Left lung (tissue), 10 donors: ENCODE data around the gene SCAPER. TPM values are rescaled to one million over a fixed set of nuclear protein-coding genes. Genes with fewer than 3 reads are reported as not detected.

Experiments
- ATAC-seq: fragments of 200-7000 bp; cut with Tn5 transposase; one replicate; pipeline ENCODE4 v1.9.1; 2020; ENCODE audit warnings: moderate library complexity
- DNase-seq, 4 donors: peaks; one replicate each; pipeline ENCODE4 v3.0.0-alpha.2; 2013 to 2020
- H3K27ac ChIP-seq, 2 donors: fragments of 200-600 bp; sonication (generic) in 1 of 2; one replicate each; pipeline versions ENCODE4 v1.5.0 to v1.8.0; 2020 to 2021
- H3K27me3 ChIP-seq, 2 donors: fragments of 200-600 bp; sonication (generic) in 1 of 2; one replicate each; pipeline versions ENCODE4 v1.5.0 to v1.8.0; 2020 to 2021
- H3K36me3 ChIP-seq, 2 donors: fragments of 200-600 bp; sonication (generic) in 1 of 2; one replicate each; pipeline versions ENCODE4 v1.5.0 to v1.8.0; 2020 to 2021
- H3K4me1 ChIP-seq, 2 donors: fragments of 200-600 bp; one replicate each; pipeline ENCODE4 v1.8.0; 2021
- H3K4me3 ChIP-seq, 2 donors: fragments of 200-600 bp; sonication (generic) in 1 of 2; one replicate each; pipeline versions ENCODE4 v1.5.0 to v1.8.0; 2020 to 2021; ENCODE audit warnings: mild to moderate bottlenecking in 1 of 2
- H3K9me3 ChIP-seq, 2 donors: fragments of 200-600 bp; sonication (generic) in 1 of 2; one replicate each; pipeline versions ENCODE4 v1.5.0 to v1.8.0; 2020 to 2021
- intact Hi-C, 2 donors: fragments of 100-400 bp; cut with DNase I; formaldehyde crosslinking; loops; one replicate each; pipeline versions ENCODE4 v1.11.2 to v1.14.2; 2022
- polyA plus RNA-seq, 6 donors: library from polyadenylated mRNA; unstranded; fragments of 120-200 nt; gene quantifications; one replicate each; pipeline ENCODE4 v1.2.1, GENCODE V29; 2013; ENCODE audit not compliant: insufficient read length in 6 of 6
- total RNA-seq, 2 donors: library from RNA; stranded (reverse); fragmentation: NEBNext Ultra II Directional; extraction: Animal tissue kit (Norgen Biotek cat#: 25700); gene quantifications; one replicate each; pipeline ENCODE4 v1.2.1, GENCODE V29; 2021
- TF ChIP-seq, protein P1 (sequence below), 2 donors: fragments of 200-600 bp; sonication (generic) in 1 of 2; IDR thresholded peaks; one replicate each; pipeline versions ENCODE4 v1.5.0 to v1.8.0; 2021; ENCODE audit warnings: antibody characterized with exemption in 2 of 2
- donor health status: DM: no; HTN: yes; CAD: no.
- donor health status: DM: no; HTN: no; CAD: no.

Gene SCAPER
- total and polyA plus RNA-seq, 8 donors: 18.3 to 30.0 (median 26.6) TPM

DNA sequence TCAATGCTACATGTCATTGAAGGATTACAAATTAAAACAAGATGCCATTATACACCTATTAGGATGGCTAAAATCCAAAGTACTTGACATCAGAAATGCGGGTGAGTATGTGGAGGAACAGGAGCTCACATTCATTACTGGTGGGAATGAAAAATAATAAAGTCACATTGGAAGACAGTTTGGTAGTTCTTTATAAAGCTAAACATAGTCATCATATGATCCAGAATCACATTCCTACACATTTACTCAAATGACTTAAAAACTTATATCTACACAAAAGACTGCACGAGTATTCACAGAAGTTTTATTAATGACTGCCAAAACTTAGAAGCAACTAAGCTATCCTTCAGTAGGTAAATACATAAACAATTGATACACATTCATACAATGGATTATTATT lies 421.4 kb downstream of the SCAPER start:
- Histone ChIP-seq H3K4me1 (no peaks in the 10 kb centered on the region), H3K9me3 (no peaks in the 10 kb centered on the region), H3K27ac (no peak overlapping the region), H3K4me3 (no peak overlapping the region), H3K27me3 (no peaks in the 10 kb centered on the region), H3K36me3 (no peaks in the 10 kb centered on the region)
- intact Hi-C loops: no loop called here
- DNase-seq (no peak), ATAC-seq (no peak)
- TF ChIP-seq, protein P1, sequence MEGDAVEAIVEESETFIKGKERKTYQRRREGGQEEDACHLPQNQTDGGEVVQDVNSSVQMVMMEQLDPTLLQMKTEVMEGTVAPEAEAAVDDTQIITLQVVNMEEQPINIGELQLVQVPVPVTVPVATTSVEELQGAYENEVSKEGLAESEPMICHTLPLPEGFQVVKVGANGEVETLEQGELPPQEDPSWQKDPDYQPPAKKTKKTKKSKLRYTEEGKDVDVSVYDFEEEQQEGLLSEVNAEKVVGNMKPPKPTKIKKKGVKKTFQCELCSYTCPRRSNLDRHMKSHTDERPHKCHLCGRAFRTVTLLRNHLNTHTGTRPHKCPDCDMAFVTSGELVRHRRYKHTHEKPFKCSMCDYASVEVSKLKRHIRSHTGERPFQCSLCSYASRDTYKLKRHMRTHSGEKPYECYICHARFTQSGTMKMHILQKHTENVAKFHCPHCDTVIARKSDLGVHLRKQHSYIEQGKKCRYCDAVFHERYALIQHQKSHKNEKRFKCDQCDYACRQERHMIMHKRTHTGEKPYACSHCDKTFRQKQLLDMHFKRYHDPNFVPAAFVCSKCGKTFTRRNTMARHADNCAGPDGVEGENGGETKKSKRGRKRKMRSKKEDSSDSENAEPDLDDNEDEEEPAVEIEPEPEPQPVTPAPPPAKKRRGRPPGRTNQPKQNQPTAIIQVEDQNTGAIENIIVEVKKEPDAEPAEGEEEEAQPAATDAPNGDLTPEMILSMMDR (IDR thresholded peaks at IDR 0.05): no peak

DNA sequence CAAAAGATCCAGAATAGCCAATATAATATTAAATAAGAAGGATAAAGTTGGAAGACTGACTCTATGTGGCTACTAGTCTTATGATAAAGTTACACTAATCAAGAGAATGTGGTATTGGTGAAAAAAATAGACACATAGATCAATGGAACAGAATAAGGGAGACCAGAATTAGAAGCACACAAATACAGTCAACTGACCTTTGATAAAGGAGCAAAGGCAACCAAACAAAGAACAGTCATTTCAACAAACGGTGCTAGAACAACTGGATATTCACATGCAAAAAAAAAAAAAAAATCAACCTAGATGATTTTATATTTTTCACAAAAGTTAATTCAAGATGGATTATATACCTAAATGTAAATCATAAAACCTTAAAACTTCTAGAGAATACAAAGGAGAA lies 422.1 kb downstream of the SCAPER start:
- Histone ChIP-seq H3K9me3 (no peaks in the 10 kb centered on the region), H3K36me3 (no peaks in the 10 kb centered on the region), H3K4me3 (no peak overlapping the region), H3K4me1 (no peaks in the 10 kb centered on the region), H3K27me3 (no peaks in the 10 kb centered on the region), H3K27ac (no peak overlapping the region)
- DNase-seq (no peak), ATAC-seq (no peak)
- TF ChIP-seq, protein P1 (IDR thresholded peaks at IDR 0.05): no peak
- intact Hi-C loops: no loop called here

DNA sequence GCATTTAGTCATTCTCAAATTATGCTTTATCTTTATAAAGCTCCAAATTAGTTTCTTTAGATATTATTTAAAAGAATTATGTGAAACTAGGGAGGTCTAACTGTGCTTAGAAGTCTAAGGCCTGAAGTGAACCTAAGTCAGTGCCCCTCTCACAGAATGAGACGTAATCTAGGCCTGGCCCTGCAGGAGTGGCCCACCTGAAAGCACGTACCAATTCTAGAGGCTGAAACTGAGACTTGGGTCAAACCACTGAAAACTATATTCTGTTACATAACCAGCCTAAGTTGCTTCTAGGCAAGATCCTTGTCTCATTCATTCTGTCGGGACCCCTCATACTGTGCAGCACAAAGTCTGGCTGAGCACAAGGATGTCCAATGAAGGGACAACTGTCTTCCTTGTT lies 424.9 kb downstream of the SCAPER start:
- Histone ChIP-seq H3K9me3 (no peaks in the 10 kb centered on the region), H3K27me3 (no peaks in the 10 kb centered on the region), H3K4me1 (no peaks in the 10 kb centered on the region), H3K36me3 (no peaks in the 10 kb centered on the region), H3K4me3 (no peak overlapping the region), H3K27ac (no peak overlapping the region)
- intact Hi-C loops: no loop called here
- TF ChIP-seq, protein P1 (IDR thresholded peaks at IDR 0.05): no peak
- ATAC-seq: no peak
- no peak for DNase-seq

DNA sequence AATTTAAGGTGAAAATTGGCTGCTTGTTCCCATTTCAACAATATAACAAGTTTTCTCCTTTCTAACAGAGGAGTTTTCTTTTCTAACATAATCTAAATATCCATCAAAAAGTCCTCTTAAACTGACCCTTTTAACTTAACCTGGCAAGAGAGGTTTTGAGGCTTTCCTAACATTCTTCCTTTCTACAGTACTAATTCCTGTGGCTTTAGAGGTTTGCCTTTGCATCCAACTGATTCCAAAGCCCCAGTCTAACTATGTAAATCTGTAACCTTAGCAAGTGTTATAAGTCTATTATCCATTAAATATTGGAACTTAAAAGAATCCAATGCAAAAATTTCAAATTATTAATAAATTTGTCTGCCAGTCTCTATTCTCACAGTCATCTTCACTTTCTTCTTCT lies 434.4 kb downstream of the SCAPER start:
- H3K27me3 ChIP-seq: no peaks in the 10 kb centered on the region
- ATAC-seq: no peak
- no peaks in the 10 kb centered on the region for H3K9me3 ChIP-seq
- H3K36me3 ChIP-seq: peaks cover 0 to 12% of the 10 kb centered on the region in 2 donors
- no peaks in the 10 kb centered on the region for H3K4me1 ChIP-seq
- no peak overlapping the region for H3K27ac ChIP-seq
- no peak for DNase-seq
- no peak overlapping the region for H3K4me3 ChIP-seq
- intact Hi-C loops: no loop called here
- TF ChIP-seq, protein P1 (IDR thresholded peaks at IDR 0.05): no peak

- no peak for DNase-seq
- TF ChIP-seq, protein P1 (IDR thresholded peaks at IDR 0.05): no peak
- H3K27ac ChIP-seq: no peak overlapping the region
- H3K27me3 ChIP-seq: no peaks in the 10 kb centered on the region
- intact Hi-C loops: no loop called here
- peaks cover 0 to 12% of the 10 kb centered on the region in 2 donors for H3K36me3 ChIP-seq
- no peak overlapping the region for H3K4me3 ChIP-seq
- no peaks in the 10 kb centered on the region for H3K4me1 ChIP-seq
- no peaks in the 10 kb centered on the region for H3K9me3 ChIP-seq
- no peak for ATAC-seq
These were observed 436.4 kb downstream of the SCAPER start for GRCh38 chr15:76468722-76469121.
